NK-92 treated with Interleukin-12 subunit alpha and Interleukin-12 subunit beta, amount 100 ng/mL, for 24 hours (cell line): Measurements from ENCODE around the gene UBALD1.
"Not testable (repeated sequence)": the region's sequence is repeated elsewhere in the genome, so short reads cannot be mapped to it uniquely, and the experiment has no call there.

Experiments
- DNase-seq: peaks from one replicate; lab custom pipeline; 2025; lab: John Stamatoyannopoulos, UW

Gene UBALD1

DNA sequence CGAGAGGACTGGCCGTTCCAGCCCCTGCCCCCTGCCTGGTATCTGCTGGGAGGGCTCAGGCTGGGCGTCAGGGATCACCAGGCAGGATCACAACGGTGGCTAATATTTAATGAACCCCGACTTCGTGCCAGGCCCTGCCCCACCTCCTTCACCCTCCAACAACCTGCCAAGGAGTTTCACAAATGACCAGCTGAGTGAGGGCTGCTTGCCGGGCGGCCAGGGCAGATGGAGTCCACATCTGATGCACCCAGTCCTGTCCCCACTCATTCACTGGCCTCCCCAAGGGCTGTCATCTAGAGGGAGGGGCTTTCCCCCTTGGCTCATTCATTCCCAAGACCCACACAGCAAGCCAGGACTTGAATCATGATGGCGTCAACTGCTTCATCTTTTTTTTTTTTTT is 17.5 kb downstream of the UBALD1 start:
- no peak for DNase-seq

DNA sequence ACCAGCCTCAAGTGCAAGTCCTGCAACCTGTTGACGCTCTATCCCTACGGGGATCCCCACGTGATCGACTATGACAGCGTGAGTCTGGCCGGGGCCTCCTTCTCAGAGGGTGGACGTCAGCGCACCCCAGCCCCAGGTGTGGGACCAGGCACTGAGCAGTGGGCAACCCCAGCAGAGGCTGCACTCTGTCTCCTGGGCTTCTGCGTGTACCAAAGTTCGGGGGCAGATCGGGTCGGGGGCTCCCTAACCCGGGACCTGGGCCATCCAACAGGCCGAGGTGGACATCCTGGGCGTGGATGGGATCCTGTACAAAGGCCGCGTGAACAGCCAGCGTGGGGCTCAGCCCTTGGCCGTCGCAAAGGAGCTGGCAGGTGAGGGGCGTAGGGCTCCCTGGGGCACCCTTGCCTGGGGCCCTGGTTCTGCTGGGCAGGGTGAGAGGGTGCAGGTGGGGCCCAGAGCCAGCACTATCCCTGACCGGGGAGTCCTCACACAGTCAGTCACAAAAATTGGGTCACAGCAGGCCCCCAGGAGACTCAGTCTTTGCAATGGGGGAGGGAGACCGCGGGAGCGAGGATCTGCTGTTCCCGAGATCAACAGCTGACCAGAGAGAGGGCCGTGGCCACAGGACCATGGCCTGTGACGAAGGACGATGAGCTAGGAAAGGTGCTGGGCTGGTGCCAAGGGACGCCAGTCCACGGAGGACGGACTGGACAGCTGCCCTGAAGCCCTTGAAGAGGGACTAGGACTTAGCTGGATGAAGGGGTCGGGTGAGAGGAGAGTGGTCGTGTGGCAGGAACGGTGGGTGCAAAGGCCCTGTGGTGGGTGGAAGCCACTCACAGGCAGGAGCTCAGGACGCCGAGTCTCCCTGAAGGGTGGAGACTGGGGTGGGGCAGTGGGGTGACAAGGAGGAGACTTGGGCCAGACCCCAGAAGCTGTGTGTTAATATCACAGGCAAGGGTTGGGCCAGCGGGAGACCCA is 20.0 kb downstream of the UBALD1 start:
- no peak for DNase-seq

DNA sequence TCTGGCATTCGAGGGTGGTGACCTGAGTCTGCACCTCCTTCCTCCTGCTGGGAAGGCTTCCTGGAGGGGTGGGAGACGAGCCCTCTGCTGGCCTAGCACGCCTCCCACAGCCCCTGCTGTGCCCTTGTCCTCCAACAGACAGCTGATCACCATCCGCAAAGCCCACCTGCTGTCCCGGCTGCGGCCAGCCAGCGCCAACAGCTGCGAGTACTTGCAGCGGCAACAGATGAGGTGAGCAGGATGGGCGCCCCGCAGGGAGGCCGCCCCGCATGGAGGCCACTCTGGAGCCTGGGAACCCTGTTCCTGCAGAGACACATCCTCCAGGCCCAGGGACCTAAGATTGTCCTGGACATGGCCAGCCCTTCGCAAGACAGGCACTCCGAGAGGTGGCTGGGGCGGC is 21.6 kb downstream of the UBALD1 start:
- DNase-seq, result no peak

DNA sequence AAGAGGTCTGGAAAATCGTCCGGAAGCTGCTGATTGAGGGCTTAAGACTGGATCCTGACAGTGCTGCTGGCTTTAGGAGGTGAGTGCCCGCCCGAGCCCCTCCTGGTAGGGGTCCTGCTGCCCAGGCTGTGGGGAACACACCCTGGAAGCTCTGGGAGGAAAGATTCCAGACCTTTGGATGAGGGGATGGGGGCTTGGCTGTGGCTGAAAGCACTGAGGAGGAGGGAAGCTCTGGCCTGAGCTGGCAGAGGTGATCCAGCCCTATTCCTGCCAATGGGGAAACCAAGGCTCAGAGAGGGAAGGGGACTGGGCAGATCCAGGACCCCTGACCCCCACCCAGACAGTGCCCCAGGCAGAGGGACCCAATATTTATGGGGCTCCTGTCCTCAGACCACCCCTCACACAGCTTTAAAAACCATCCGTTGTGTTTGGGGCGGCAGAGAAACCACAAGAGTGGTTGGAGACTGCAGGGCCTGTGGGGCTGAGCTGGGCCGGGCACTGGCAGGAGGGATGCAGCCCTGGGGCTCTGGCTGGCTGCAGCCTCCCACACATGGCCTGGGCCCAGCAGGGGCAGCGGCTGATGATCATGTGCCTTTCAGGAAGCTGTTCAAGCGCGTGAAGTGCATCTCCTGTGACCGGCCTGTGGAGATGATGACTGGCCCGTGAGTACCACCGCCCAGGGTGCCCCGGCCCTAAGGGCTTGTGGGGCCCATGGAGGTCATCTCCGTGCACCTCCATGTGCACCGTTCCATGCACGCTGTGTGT is 22.8 kb downstream of the UBALD1 start:
- no peak for DNase-seq

DNA sequence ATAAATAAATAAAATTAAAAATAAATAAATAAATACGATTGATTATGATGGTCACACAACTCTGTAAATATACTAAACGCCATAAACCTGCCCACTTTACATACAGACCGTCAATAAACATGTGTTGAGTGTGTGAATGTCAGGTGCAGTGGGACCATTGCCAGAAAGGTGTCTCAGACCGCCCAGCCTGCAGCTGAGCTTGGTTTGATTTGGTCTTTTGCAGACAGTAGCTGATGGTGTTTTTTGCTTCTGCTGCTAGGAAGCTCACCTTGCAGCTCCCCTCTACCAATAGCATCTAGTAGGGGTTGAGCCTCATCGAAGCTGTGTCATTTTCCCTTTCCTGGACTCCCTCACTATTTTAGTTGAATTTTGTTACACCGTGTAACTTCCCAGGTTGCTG is 23.5 kb downstream of the UBALD1 start:
- DNase-seq, result no peak

DNA sequence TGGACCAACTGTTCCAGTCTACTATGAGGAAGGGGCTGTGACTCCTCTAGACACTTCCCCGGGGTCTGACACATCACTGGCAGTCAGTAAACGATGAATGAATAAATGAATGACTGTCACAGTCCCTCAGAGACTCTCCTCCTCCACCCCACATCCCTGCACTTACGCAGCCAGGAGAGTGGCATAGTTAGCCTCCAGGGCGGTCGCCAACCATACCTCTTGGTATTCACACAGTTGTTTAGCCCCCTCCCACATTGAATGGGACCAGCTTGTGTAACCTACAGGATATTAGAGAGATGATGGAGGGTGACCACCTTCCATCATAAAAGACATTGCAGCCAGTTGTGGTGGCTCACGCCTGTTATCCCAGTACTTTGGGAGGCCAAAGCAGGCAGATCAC is 25.7 kb downstream of the UBALD1 start:
- no peak for DNase-seq

DNA sequence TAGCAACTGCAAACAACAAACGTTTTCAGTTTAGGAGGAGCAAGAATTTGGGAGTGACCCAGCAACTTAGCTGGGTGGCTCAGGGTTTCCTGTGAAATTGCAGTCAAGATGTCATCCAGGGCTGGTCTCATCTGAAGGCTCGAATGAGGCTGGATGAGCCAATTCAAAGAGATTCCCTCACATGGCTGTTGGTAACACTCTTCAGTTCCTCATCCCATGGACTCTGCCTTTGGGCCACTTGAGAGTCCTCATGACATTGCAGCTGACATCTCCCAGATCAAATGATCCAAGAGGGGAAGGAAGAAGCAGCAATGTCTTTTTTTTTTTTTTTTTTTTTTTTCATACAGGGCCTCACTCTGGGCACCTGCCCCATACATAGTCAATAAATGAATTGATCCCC is 26.3 kb downstream of the UBALD1 start:
- no peak for DNase-seq

DNA sequence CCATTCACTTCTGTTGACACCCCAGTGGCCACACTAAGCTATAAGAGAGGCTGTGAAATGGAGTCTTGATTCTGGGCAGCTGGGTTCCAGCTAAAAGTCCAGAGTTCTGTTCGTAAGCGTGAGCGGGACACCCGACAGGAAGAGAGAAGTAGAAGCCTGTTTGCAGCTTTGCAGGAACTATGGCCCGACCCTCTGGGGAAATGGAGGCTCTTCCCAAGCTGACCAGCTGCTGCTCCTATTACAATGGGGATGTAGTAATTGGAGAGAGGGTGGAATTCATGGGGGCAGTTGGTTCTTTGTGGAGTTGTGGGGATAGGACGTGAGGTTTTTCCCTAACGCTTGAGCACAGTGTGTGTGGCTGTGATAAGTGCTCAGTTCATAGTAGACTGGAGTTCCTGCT is 28.4 kb downstream of the UBALD1 start:
- no peak for DNase-seq

DNA sequence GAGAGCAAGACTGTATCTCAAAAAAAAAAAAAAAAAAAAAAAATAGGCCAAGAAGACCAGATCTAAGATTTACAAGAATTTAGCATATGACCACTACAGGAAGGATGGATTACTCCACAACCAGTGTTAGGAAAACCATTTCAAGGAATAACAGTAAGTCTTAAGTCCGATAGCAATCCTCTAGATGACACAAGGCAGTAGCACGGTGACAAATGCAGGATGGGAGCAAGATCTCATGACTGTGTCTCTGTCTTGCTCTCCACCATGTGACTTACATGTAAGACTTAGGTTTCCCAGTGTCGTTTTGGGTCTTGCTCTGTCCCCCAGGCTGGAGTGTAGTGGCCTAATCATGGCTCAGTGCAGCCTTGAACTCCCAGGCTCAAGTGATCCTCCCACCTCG is 30.8 kb downstream of the UBALD1 start:
- no peak for DNase-seq

DNA sequence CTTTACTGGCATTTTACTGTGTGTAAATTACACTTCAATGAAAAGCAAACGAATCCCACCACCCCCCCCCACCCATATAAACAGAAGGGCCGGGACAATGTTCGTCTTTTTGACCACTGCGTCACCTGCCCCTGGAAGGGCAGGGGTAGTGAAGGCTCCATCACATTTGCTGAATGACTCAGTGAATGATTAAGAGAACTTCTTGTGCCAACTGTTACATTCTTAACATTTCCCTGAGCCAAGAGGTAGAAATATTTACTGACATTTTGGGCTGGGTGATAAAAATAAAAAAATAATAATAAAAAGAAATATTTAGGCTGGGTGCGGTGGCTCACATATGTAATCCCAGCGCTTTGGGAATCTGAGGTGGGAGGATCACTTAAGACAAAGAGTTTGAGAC is 34.4 kb downstream of the UBALD1 start:
- DNase-seq, result no peak

DNA sequence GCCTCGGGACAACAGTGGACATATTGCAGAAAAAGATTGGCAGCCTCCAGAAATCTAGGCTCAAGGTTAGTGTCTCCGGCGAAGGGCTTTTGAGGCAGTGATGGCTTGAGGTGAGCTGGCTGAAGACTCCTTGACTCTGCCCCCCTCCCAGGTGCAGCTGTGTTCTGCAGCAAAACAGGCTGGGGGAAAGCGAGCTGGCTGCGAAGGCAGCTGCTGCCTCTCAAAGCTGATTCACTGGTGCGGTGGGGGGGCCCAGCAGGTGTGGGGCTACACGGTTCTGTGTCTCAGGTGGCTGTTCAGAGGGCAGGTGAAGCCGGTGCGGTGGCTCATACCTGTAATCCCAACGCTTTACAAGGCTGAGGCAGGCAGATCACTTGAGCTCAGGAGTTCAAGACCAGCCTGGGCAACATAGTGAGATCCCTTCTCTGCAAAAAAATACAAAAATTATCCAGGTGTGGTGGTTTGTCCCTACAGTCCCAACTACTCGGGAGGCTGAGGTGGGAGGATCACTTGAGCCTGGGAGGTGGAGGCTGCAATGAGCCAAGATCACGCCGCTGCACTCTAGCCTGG is 35.6 kb downstream of the UBALD1 start:
- no peak for DNase-seq

DNA sequence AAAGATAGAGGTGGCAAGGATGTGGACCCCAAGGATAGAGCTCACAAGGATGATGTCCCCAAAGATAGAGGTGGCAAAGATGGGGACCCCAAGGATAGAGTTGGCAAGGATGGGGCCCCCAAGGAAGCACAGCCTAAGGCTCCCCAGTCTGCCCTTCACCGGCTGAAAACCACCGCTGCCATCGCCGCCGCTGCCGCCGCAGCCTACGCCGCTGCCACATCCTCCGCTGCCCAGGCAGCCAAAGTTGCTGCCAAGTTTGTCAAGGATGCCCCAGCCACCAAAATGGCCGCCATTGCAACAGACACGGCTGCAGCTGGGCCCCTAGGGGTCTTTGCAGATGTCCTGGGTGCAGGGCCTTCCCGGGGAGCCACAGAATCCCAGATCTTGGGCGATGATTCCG is 38.7 kb downstream of the UBALD1 start:
- DNase-seq, result no peak

DNA sequence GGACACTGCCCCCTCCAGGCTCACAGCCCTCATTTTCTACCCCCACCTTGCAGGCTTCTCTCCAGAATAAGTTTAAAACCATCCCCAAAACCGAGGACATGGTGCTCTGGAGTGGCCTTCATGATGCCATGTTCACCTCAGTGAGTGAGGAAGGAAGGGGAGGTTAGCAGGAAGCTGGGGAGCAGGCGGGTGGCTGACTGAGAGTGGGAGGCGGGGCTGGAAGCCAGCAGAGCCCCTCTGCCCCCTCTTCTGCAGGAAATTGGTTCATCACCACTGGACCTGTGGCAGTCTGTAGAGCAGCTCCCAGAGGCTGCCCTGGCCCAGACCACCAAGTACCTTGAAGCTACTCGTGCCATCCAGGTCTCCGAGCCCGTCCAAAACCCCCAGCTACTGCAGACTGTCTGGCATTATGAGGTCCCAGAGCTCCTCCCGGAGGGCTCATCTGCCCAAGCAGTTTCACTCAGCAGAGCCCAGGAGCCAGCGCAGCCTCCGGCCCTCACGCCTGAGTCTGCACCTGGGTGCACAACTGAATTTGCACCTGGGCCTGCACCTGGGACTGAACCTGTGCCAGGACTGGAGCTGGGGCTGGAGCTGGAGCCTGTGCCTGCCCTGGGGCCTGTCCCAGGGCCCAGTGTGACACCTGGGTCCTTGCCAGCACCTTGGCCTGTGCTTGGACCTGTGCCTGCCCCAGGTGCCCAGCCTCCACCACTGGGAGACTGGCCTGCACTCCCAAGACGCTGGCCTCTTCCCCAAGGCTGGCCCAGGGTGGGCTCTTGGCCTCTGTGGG is 39.6 kb downstream of the UBALD1 start:
- no peak for DNase-seq

DNA sequence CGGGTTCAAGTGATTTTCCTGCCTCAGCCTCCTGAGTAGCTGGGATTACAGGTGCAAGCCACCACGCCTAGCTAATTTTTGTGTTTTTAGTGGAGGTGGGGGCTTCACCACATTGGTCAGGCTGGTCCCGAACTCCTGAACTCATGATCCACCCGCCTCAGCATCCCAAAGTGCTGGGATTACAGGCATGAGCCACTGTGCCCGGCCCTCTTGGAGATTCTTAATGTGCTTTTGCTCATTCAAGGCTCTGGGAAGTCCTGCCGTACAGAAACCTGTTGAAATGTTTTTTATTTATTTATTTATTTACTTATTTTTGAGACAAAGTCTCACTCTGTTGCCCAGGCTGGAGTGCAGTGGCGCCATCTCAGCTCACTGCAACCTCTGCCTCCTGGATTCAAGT is 40.8 kb downstream of the UBALD1 start:
- not testable (repeated sequence) for DNase-seq

DNA sequence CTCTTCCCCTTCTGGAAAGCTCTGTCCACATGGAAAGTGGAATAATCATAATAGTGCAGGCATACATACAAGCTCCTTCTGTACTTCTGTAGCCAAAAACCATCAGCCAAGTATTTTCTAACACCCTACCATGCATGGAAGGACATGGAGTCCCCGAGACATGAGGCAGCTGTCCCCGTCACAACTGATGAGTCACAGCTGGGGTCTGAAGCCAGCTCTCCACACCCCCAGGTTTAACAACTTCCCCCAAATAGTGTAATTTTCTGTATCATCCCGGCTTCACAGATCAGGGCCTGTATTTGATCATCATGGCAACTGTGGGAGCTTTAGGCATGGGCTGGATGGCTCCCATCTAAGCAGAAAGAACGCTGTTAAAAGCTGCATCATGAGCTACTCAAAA is 42.0 kb downstream of the UBALD1 start:
- no peak for DNase-seq

DNA sequence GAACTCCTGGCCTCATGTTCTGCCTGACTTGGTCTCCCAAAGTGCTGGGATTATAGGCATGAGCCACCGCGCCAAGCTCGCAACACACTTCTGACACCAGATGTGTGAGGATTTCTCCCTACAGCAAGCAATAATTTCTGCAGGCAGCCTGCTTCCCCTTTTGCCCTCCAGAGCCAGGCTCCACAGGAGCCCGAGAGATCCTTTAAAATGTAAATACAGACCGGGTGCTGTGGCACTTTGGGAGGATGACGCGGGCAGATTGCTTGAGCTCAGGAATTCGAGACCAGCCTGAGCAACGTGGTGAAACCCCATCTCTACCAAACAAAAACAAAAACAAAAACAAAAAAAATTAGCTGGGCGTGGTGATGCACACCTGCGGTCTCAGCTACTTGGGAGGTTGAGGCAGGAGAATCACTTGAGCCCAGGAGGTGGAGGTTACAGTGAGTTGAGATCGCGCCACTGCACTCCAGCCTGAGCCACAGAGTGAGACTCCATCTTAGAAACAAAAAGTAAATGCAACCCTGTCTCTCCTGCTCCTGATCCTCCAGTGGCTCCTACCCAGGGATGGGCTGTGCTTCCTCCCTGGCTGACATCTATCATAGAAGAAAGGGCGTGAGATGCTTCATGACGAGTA is 43.9 kb downstream of the UBALD1 start:
- DNase-seq, result no peak

DNA sequence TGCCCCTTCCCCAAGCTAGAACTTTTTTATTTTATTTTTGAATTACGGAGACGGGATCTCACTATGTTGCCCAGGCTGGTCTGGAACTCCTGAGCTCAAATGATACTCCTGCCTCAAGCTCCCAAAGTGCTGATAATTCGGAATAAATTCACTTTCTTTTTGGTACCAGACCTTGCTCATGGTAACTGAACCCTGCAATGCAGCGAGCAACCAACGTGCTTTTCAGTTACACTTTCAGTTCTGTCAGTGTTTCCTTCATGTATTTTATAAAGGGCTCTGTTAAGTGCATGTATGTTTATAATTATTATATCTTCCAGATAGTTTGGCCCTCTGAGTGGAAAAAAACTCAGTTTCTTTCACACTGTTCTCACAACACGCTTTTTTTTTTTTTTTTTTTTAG is 44.6 kb downstream of the UBALD1 start:
- DNase-seq, result no peak

DNA sequence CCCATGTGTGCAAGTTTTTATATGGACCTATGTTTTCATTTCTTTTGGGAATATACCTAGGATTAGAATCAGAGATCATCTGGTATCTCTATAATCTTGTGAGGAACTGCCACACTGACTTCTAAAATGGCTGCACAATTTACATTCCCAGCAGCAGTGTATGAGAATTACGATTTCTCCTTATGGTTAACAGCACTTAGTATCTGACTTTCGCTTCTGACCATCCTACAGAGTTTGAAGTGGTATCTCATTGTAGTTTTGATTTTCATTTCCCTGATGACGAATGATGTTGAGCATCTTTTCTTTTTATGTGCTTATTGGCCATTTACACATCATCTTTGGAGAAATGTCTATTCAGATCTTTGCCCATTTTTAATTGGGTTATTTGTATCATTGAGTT is 48.5 kb downstream of the UBALD1 start:
- no peak for DNase-seq

DNA sequence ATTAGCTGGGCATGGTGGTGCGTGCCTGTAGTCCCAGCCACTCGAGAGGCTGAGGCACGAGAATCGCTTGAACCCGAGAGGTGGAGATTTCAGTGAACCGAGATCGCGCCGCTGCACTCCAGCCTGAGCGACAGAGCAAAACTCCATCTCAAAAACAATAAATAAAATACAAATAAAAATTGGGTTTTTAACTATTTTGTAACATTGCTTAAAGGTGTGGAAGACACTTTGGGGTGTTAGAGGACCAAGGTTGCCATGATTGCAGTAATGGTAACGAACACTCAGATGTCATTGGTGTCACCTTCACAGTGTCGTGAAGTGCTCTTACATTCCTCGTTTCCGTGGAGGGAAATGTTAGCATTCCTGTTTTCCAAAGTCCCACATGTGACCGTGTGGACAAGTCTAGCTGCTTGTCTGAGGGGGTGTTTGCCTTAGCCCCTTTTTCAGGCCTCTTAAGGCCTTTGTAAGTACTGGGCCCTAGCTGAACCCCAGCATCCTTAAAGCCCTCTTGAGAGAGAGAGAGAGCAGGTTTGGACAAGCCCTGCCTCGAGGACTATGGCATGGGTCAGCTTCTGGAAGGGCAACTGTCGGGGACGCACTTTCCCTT is 49.9 kb downstream of the UBALD1 start:
- no peak for DNase-seq

DNA sequence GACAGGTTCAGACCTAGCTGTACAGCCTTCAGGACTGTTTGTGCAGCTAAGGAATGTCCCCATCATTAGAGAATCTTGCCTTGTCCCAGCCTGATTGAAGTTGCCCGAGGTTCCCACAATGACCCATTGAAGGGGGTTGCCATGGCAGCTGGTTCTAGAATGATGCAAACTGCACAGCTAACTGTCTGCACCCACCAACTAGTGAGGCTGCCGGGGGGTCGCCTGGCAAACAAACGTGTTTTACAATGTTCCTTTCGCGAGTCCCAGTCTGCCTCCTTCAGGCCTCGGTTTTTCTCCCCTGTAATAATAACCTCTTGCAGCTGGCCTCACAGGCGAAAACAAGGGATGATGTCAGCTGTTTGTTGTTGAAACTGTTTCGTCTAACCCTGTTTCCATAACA is 53.1 kb downstream of the UBALD1 start:
- no peak for DNase-seq
